Activated CD4-positive, alpha-beta T cell treated with anti-CD3 and anti-CD28 coated beads, Interleukin-2, amount 50 U/mL, for 1 hour (primary cell): ENCODE results near the gene ENTPD2.

ENCODE experiments used
- DNase-seq: peaks from one replicate; pipeline ENCODE4 v3.0.0-alpha.2; 2020

Gene ENTPD2

GRCh38 chr9:137028263-137029057 lies 25.4 kb downstream of the ENTPD2 start:
- DNase-seq = peak; percentile 61

GRCh38 chr9:137027369-137028262 lies 26.2 kb downstream of the ENTPD2 start, which contains the start of gene ABCA2:
TSS of gene ABCA2 (minus strand) at chr9:137028237. CDS start at chr9:137028140, 97 bp downstream.
- no peak for DNase-seq

- DNase-seq = no peak
Measured at GRCh38 chr9:137026828-137027227, 27.0 kb downstream of the ENTPD2 start.

GRCh38 chr9:137026384-137026783 lies 27.5 kb downstream of the ENTPD2 start:
- no peak for DNase-seq

- no peak for DNase-seq
Measured at GRCh38 chr9:137025517-137025966, 28.3 kb downstream of the ENTPD2 start.

- no peak for DNase-seq
Measured at GRCh38 chr9:137023583-137023991, 30.3 kb downstream of the ENTPD2 start.

GRCh38 chr9:137023157-137023556 lies 30.7 kb downstream of the ENTPD2 start:
- no peak for DNase-seq

- DNase-seq = no peak
Measured at GRCh38 chr9:137022662-137023008, 31.2 kb downstream of the ENTPD2 start.

- peak; percentile 69 for DNase-seq
Measured at GRCh38 chr9:137021979-137022661, 31.7 kb downstream of the ENTPD2 start.

- no peak for DNase-seq
Measured at GRCh38 chr9:137021568-137021978, 32.3 kb downstream of the ENTPD2 start.

GRCh38 chr9:137020771-137021567 lies 32.9 kb downstream of the ENTPD2 start:
- DNase-seq = no peak

- DNase-seq = no peak
Measured at GRCh38 chr9:137019891-137020683, 33.8 kb downstream of the ENTPD2 start.

- DNase-seq = no peak
Measured at GRCh38 chr9:137018761-137019559, 34.9 kb downstream of the ENTPD2 start.

- no peak for DNase-seq
Measured at GRCh38 chr9:137017791-137018497, 35.9 kb downstream of the ENTPD2 start.

GRCh38 chr9:137017071-137017470 lies 36.8 kb downstream of the ENTPD2 start:
- DNase-seq = no peak

- no peak for DNase-seq
Measured at GRCh38 chr9:137016436-137016835, 37.4 kb downstream of the ENTPD2 start.

GRCh38 chr9:137015976-137016375 lies 37.9 kb downstream of the ENTPD2 start:
- no peak for DNase-seq

- no peak for DNase-seq
Measured at GRCh38 chr9:137015540-137015930, 38.3 kb downstream of the ENTPD2 start.

- DNase-seq = no peak
Measured at GRCh38 chr9:137014776-137015539, 38.9 kb downstream of the ENTPD2 start.
